Ovary (tissue), 3 donors: ENCODE data around the gene SLC39A7.

ENCODE experiments used
- CTCF ChIP-seq, 3 donors: fragments of 450-650 bp in 2 of 3; fragments of 200-600 bp in 1 of 3; IDR thresholded peaks; one replicate each; pipeline versions ENCODE4 v1.5.1 to v1.8.0; 2016 to 2022; ENCODE audit warnings: antibody characterized with exemption in 3 of 3, mild to moderate bottlenecking in 1 of 3
- POLR2A ChIP-seq: fragments of 450-650 bp; IDR thresholded peaks from one replicate; pipeline ENCODE4 v1.6.1; 2017; ENCODE audit warnings: antibody characterized with exemption, mild to moderate bottlenecking, moderate library complexity
- donor health status: DM: no; HTN: no; CAD: no.

- TF ChIP-seq POLR2A (no peak), CTCF (IDR thresholded peaks at IDR 0.05) (no peak)
Measured at GRCh38 chr6:33169291-33170175, 31.1 kb upstream of the SLC39A7 start.
